ENCODE data around the gene CRIP2. TPM values are rescaled to one million over a fixed set of nuclear protein-coding genes. Genes with fewer than 3 reads are reported as not detected.

Gene CRIP2
- total and polyA plus RNA-seq, 10 of the 15 experiments (the other 5 are each of a cell fraction or from before 2014, with no cell fraction given) = 0.04 to 0.62 (median 0.37) TPM; not detected in 5

- POLR2A ChIA-PET = no interaction called here
- ATAC-seq (no peak), DNase-seq (ENCODE audit: low read depth, low spot score) (no peak), FAIRE-seq (no peak)
- RAD21 ChIA-PET (ENCODE audit: unreplicated experiment) = no interaction called here
- H3K27ac ChIP-seq (ENCODE audit: control insufficient read depth, insufficient read depth) = no peak overlapping the region
- no peak overlapping the region for H3K4me3 ChIP-seq
- H4K20me1 ChIP-seq (ENCODE audit: control insufficient read depth, insufficient read depth) = no peaks in the 10 kb centered on the region
- BruUV-seq (replicated peaks) = no TSS peak
- no peak overlapping the region for H3K9ac ChIP-seq (ENCODE audit: control insufficient read depth, insufficient read depth, low read length)
- SMC1A ChIA-PET (ENCODE audit: uncharacterized antibody, unreplicated experiment) = no interaction called here
- H3K79me2 ChIP-seq (ENCODE audit: control insufficient read depth, insufficient read depth, low read length) = peaks cover 5% of the 10 kb centered on the region
- no peak overlapping the region for H2AFZ ChIP-seq (ENCODE audit: control insufficient read depth, low read depth, low read length)
- no peak for TF ChIP-seq RBBP5 (conservative IDR thresholded peaks at IDR 0.05)
- no peak for TF ChIP-seq HDAC6 (IDR thresholded peaks at IDR 0.05; ENCODE audit: unreplicated experiment)
- TF ChIP-seq POLR2A (IDR thresholded peaks at IDR 0.05; ENCODE audit: low read depth, low read length) = peak; percentile 26; the same call in 1 of the 2 replicates
- TF ChIP-seq USF1 (IDR thresholded peaks at IDR 0.05; ENCODE audit: borderline replicate concordance, extremely low read length, insufficient read depth, low read depth, low read length) = no peak
- TF ChIP-seq EGR1 (IDR thresholded peaks at IDR 0.05; ENCODE audit: borderline replicate concordance in 1 of 2, low read depth in 2 of 2, low read length in 2 of 2) = no peak
- TF ChIP-seq CEBPZ (IDR thresholded peaks at IDR 0.05; ENCODE audit: low read depth, low read length) = no peak
- H3K4me1 ChIP-seq (ENCODE audit: control insufficient read depth, insufficient read depth, low read length) = peaks cover 10% of the 10 kb centered on the region
- H3K9me3 ChIP-seq (replicated peaks; ENCODE audit: control insufficient read depth, insufficient read depth, low read length) = no peaks in the 10 kb centered on the region
- no peak overlapping the region for H3K4me2 ChIP-seq (ENCODE audit: control insufficient read depth, insufficient read depth)
- no peaks in the 10 kb centered on the region; a peak in 1 of 4 replicates for H3K36me3 ChIP-seq (ENCODE audit: control insufficient read depth in 2 of 2, insufficient read depth in 2 of 2, low read length in 1 of 2)
- 90% methylated on average over 15 of the region's 16 CpGs for WGBS (ENCODE audit: insufficient coverage, insufficient replicate concordance, low lambda C conversion rate, missing lambda C conversion rate)
- no peaks in the 10 kb centered on the region for H3K27me3 ChIP-seq (replicated peaks in 1 of 2; ENCODE audit: control insufficient read depth in 2 of 2, insufficient read depth in 2 of 2, low read length in 1 of 2)
- intact Hi-C loops (cut with micrococcal nuclease; ENCODE audit: unreplicated experiment) = loop anchor here (5.0 kb wide), 1 partner anchor 33 kb away; the partner anchor contains the start of gene TMEM121
- CTCF ChIA-PET = interaction anchor here (0.6 kb wide), 1 partner anchor 180 kb away, joined by 3 read pairs; no protein-coding TSS in a partner anchor
- in situ Hi-C loops (cut with MboI) = no loop called here
Measured at GRCh38 chr14:105493921-105494605, 19.4 kb downstream of the CRIP2 start.
